Cardiac fibroblast (primary cell): Measurements from ENCODE around the gene LDLRAD3.

ENCODE experiments used
- DNase-seq, 2 donors: peaks; one replicate each; pipeline versions ENCODE4 v3.0.0 to v3.0.0-alpha.2; 2010; ENCODE audit warnings: low read depth in 2 of 2
- H3K4me3 ChIP-seq, 2 donors: replicated peaks in 1 of 2; 1 replicate in 1 of 2; 2 replicates in 1 of 2; pipeline ENCODE4 v1.5.1; 2011; ENCODE audit warnings: low read depth in 2 of 2, low read length in 2 of 2, mild to moderate bottlenecking in 2 of 2, moderate library complexity in 1 of 2
- TF ChIP-seq, protein P1 (sequence below): IDR thresholded peaks from one replicate; pipeline ENCODE4 v1.5.1; 2011; ENCODE audit warnings: low read depth, mild to moderate bottlenecking, low read length, inconsistent platforms

Gene LDLRAD3

DNA sequence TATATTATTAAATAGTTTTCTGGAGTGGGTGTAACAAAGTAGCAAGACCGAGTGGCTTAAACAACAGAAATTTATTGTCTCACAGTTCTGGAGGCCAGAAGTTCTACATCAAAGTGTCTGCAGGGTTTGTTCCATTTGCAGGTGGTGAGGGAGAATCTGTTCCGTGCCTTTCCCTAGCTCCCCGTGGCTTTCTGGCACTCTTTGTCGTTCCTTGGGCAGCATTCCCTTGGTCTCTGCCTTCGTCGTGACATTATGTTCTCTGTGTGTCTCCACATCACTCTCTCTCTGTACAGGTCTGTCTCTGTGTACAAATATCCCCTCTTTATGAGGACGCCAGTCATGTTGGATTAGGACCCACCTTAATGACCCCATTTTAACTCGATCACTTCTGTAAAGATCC is 38.2 kb downstream of the LDLRAD3 start:
- TF ChIP-seq, protein P1, sequence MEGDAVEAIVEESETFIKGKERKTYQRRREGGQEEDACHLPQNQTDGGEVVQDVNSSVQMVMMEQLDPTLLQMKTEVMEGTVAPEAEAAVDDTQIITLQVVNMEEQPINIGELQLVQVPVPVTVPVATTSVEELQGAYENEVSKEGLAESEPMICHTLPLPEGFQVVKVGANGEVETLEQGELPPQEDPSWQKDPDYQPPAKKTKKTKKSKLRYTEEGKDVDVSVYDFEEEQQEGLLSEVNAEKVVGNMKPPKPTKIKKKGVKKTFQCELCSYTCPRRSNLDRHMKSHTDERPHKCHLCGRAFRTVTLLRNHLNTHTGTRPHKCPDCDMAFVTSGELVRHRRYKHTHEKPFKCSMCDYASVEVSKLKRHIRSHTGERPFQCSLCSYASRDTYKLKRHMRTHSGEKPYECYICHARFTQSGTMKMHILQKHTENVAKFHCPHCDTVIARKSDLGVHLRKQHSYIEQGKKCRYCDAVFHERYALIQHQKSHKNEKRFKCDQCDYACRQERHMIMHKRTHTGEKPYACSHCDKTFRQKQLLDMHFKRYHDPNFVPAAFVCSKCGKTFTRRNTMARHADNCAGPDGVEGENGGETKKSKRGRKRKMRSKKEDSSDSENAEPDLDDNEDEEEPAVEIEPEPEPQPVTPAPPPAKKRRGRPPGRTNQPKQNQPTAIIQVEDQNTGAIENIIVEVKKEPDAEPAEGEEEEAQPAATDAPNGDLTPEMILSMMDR, result no peak
- H3K4me3 ChIP-seq, result no peak overlapping the region

DNA sequence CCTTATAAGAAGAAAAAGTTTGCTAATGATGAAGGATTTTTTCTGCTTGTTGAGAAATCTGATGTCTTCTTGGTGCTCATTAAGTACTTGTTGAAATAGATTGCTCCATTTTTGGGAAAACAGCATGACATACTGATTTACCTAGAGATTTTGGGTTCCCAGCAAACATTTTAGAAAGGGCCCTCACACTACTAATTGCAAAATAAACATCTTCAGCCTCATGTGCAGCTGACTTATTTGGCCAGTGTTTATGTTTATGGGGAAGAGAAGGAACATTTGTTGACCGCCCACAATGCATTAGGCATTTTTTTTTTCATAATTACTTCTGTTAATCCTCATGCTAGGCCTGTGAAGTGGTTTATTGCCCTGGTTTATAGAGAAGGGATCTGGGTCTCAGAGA is 40.1 kb downstream of the LDLRAD3 start:
- H3K4me3 ChIP-seq, result no peak overlapping the region
- DNase-seq, result no peak
- TF ChIP-seq, protein P1, result no peak

More for the DNA sequence above, 38.2 kb downstream of the LDLRAD3 start:
- DNase-seq, result no peak

DNA sequence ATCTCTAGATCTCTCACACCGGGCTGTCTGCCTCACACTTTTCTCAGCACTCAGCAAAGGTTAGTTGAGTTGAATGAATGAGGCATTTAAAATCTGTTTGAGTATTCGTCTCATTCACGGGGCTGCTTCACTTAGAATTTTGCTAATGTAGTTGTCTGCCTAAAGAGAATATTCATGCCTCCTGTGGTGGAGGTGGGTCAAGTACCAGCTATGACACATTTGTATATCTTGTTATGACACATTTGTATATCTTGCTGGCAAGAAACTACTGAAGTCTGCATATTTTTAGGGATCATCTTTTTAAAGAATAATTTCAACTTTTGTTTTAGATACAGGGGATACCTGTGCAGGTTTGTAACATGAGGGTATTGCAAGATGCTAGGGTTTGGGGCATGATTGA is 43.1 kb downstream of the LDLRAD3 start:
- peak in 1 of 2 donors; percentile 19 for DNase-seq
- no peak overlapping the region for H3K4me3 ChIP-seq
- TF ChIP-seq, protein P1, result no peak

DNA sequence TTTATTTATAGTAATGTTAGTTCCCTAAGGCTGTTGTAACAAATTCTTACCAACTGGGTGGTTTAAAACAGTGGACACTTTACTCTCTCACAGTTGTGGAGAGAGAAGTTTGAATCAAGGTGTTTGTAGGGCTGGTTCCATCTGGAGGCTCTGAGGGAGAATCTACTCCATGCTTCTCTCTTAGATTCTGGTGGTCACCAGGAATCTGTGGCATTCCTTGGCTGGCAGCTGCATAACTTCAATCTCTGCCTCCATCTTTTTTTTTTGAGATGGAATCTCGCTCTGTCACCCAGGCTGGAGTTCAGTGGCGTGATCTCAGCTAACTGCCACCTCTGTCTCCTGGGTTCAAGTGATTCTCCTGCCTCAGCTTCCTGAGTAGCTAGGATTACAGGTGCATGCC is 46.3 kb downstream of the LDLRAD3 start:
- TF ChIP-seq, protein P1, result no peak
- no peak overlapping the region for H3K4me3 ChIP-seq
- no peak for DNase-seq

DNA sequence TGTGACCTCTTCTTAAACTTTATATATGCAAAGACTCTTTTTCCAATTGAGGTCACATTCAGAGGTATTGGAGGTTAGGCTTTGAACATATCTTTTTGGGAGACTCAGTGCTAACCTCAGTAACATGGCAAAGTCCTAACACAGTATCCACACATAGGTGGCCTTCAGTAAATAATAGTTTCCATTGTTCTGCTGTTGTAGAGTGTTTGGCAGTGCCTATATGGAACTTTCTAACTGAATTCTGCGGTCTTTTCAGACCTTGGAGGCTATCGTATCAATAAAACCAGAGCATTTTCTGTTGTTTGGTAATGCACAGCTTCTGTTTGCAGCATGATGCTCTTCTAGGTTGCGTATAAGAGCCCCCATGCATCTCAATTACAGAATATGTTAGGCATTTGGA is 47.0 kb downstream of the LDLRAD3 start:
- no peak for DNase-seq
- no peak overlapping the region for H3K4me3 ChIP-seq
- TF ChIP-seq, protein P1, result no peak

DNA sequence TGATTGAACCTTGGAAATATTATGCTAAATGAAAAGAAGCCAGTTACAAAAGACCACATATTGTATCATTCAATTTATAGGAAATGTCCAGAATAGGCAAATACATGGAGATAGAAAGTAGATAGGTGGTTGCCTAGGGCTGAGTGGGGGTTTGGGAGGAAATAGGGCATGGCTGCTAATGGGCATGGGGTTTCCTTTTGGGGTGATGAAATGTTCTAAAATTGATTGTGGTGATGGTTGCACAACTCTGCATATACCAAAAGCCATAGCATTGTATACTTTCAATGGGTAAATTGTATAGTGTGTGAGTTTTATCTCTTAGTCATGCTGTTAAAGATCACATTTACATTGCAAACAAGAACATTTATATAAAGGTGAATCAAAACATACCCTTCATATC is 48.7 kb downstream of the LDLRAD3 start:
- H3K4me3 ChIP-seq, result no peak overlapping the region
- TF ChIP-seq, protein P1, result no peak
- DNase-seq, result no peak

DNA sequence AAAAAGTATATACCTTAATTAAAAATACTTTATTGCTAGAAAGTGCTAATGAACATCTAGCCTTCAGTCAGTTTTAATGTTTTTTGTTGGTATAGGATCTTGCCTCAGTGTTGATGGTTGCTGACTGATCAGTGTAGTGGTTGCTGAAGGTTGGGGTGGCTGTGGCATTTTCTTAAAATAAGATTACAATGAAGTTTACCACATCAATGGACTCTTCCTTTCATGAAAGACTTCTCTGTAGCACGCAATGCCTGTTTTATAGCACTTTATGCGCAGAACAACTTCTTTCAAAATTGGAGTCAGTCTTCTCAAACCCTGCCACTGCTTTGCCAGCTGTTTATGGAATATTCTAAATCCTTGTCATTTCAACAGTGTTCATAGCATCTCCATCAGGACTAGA is 50.6 kb downstream of the LDLRAD3 start:
- H3K4me3 ChIP-seq, result no peak overlapping the region
- TF ChIP-seq, protein P1, result no peak
- no peak for DNase-seq
